ENCODE measurements around the gene OR51G2. TPM values are rescaled to one million over a fixed set of nuclear protein-coding genes. Genes with fewer than 3 reads are reported as not detected.
"Not testable (repeated sequence)": the region's sequence is repeated elsewhere in the genome, so short reads cannot be mapped to it uniquely, and the experiment has no call there.

Gene OR51G2
- total RNA-seq (not detected), polyA plus RNA-seq (not detected)

GRCh38 chr11:4919250-4919649, at the start of gene OR51G2:
Gene OR51G2, minus strand, starts transcription at chr11:4919350. Its CDS starts 3,687 bp downstream, at chr11:4915663.
- H3K36me3 ChIP-seq = no peaks in the 10 kb centered on the region

GRCh38 chr11:4962816-4963215, 43.7 kb upstream of the OR51G2 start:
- Histone ChIP-seq H3K36me3 (no peaks in the 10 kb centered on the region), H3K4me3 (no peak overlapping the region), H3K27ac (no peak overlapping the region), H3K27me3 (no peaks in the 10 kb centered on the region), H3K4me1 (no peaks in the 10 kb centered on the region), H3K9me3 (no peaks in the 10 kb centered on the region)
- intact Hi-C loops (cut with DNase I) = no loop called here
- no peak for DNase-seq
- TF ChIP-seq POLR2AphosphoS5 (IDR thresholded peaks at IDR 0.05) = no peak
- TF ChIP-seq EP300 (IDR thresholded peaks at IDR 0.05) = no peak
- no peak for TF ChIP-seq POLR2A (IDR thresholded peaks at IDR 0.05)
- no peak for TF ChIP-seq CTCF (IDR thresholded peaks at IDR 0.05)
- WGBS, 2 donors = 82 to 84% methylated on average over 1 of the region's 1 CpG

More at GRCh38 chr11:4919250-4919649, at the start of gene OR51G2:
- no peak within 1 kb of the TSS for H3K4me3 ChIP-seq
- DNase-seq = no peak
- intact Hi-C loops (cut with DNase I) = no loop called here
- H3K27me3 ChIP-seq = no peaks in the 10 kb centered on the region
- H3K4me1 ChIP-seq = no peaks in the 10 kb centered on the region
- TF ChIP-seq CTCF (IDR thresholded peaks at IDR 0.05) (no peak), POLR2AphosphoS5 (IDR thresholded peaks at IDR 0.05) (no peak), EP300 (IDR thresholded peaks at IDR 0.05) (no peak), POLR2A (IDR thresholded peaks at IDR 0.05) (no peak)
- H3K27ac ChIP-seq = no peak within 1 kb of the TSS
- 77 to 93% methylated on average over 4 of the region's 4 CpGs for WGBS, 2 donors
- no peaks in the 10 kb centered on the region for H3K9me3 ChIP-seq

GRCh38 chr11:4960877-4961276, 41.7 kb upstream of the OR51G2 start:
- H3K9me3 ChIP-seq = no peaks in the 10 kb centered on the region
- H3K27ac ChIP-seq = no peak overlapping the region
- 20 to 68% methylated on average over 3 of the region's 3 CpGs for WGBS, 2 donors
- TF ChIP-seq POLR2AphosphoS5 (IDR thresholded peaks at IDR 0.05) (no peak), EP300 (IDR thresholded peaks at IDR 0.05) (no peak)
- no peaks in the 10 kb centered on the region for H3K36me3 ChIP-seq
- DNase-seq = no peak
- no peaks in the 10 kb centered on the region for H3K4me1 ChIP-seq
- intact Hi-C loops (cut with DNase I) = no loop called here
- H3K4me3 ChIP-seq = no peak overlapping the region
- no peaks in the 10 kb centered on the region for H3K27me3 ChIP-seq

- Histone ChIP-seq H3K27me3 (no peaks in the 10 kb centered on the region), H3K36me3 (no peaks in the 10 kb centered on the region), H3K9me3 (no peaks in the 10 kb centered on the region), H3K4me1 (no peaks in the 10 kb centered on the region), H3K27ac (no peak overlapping the region), H3K4me3 (no peak overlapping the region)
- WGBS, 2 donors = 44 to 81% methylated on average over 4 of the region's 4 CpGs
- DNase-seq = no peak
- intact Hi-C loops (cut with DNase I) = no loop called here
- TF ChIP-seq POLR2A (IDR thresholded peaks at IDR 0.05) (no peak), EP300 (IDR thresholded peaks at IDR 0.05) (no peak), POLR2AphosphoS5 (IDR thresholded peaks at IDR 0.05) (no peak), CTCF (IDR thresholded peaks at IDR 0.05) (no peak)
Observed at GRCh38 chr11:4957396-4957795, 38.2 kb upstream of the OR51G2 start.

GRCh38 chr11:4955613-4956012, 36.5 kb upstream of the OR51G2 start, which contains the start of gene OR51A2:
Gene OR51A2, minus strand, starts transcription at chr11:4955713. Its CDS starts 0 bp downstream, at chr11:4955713.
- DNase-seq; intact Hi-C loops (cut with DNase I); H3K27ac ChIP-seq; H3K27me3 ChIP-seq; H3K4me1 ChIP-seq; H3K9me3 ChIP-seq; H3K4me3 ChIP-seq; H3K36me3 ChIP-seq: not testable (repeated sequence)
- 83 to 88% methylated on average over 2 of the region's 2 CpGs for WGBS, 2 donors

GRCh38 chr11:4947505-4947904, 28.4 kb upstream of the OR51G2 start, which contains the start of gene OR51A4:
Gene OR51A4, minus strand, starts transcription at chr11:4947605. Its CDS starts 505 bp downstream, at chr11:4947100.
- Histone ChIP-seq H3K9me3 (no peaks in the 10 kb centered on the region), H3K4me3 (no peak within 1 kb of the TSS), H3K4me1 (no peaks in the 10 kb centered on the region), H3K27me3 (no peaks in the 10 kb centered on the region), H3K27ac (no peak within 1 kb of the TSS), H3K36me3 (no peaks in the 10 kb centered on the region)
- DNase-seq = no peak
- intact Hi-C loops (cut with DNase I) = no loop called here
- TF ChIP-seq POLR2AphosphoS5 (IDR thresholded peaks at IDR 0.05) = no peak

All from sigmoid colon (tissue), 7 donors.